ENCODE measurements around the gene TMEM165. TPM values are rescaled to one million over a fixed set of nuclear protein-coding genes. Genes with fewer than 3 reads are reported as not detected.
A peak's percentile ranks its signal among the peaks of the same experiment; 100 is the strongest.

Gene TMEM165
- total and polyA plus RNA-seq, 2 of the 4 experiments (the other 2 are of a cell fraction), result 49.6 to 83.0 TPM

DNA sequence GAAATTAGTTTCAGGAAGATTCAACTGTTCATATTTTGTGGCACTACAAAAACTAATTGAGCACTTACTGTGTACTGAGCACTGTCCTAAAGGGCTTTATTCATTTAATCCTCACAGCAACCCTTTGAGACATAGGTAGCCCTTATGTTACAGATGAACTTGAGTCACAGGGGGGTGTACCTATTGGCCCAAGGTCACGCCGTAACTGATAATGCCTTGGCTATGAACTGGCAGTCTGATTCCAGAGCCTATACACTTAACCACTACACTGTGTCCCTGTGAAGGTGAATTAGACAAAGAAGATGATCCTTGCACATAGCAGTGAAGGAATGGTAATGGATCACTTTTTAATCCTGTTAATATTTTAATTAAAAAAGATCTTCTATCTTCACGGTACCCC, 12.0 kb downstream of the TMEM165 start:
- Histone ChIP-seq H2BK120ac (ENCODE audit: low read depth, low read length) (no peak overlapping the region), H4K91ac (ENCODE audit: insufficient read depth, low read depth, low read length) (no peak overlapping the region), H3K36me3 (ENCODE audit: control insufficient read depth, insufficient read depth, low read length) (peaks cover 20% of the 10 kb centered on the region), H3K9me3 (ENCODE audit: control insufficient read depth, insufficient read depth, low read length) (no peaks in the 10 kb centered on the region), H3K4ac (ENCODE audit: low read depth, low read length) (no peak overlapping the region), H4K20me1 (ENCODE audit: insufficient read depth, low read length) (peaks cover 86% of the 10 kb centered on the region), H3K56ac (ENCODE audit: extremely low read depth, insufficient read depth, low read length) (no peak overlapping the region), H3K23ac (ENCODE audit: low read depth, low read length) (peak overlapping the region; percentile 37; the same call in 1 of the 2 replicates), H2BK15ac (ENCODE audit: low read depth, low read length) (no peak overlapping the region), H3K9ac (ENCODE audit: low read depth, low read length) (no peak overlapping the region), H4K5ac (ENCODE audit: low read depth, low read length) (no peak overlapping the region), H3K4me2 (ENCODE audit: low read depth, low read length) (no peak overlapping the region; the same call in 1 of the 2 replicates), H2BK20ac (ENCODE audit: low read depth, low read length) (no peak overlapping the region), H2AK5ac (ENCODE audit: low read depth, low read length) (no peak overlapping the region), H3K18ac (ENCODE audit: low read depth, low read length) (no peak overlapping the region), H2BK5ac (ENCODE audit: low read depth, low read length, poor library complexity, severe bottlenecking) (no peak overlapping the region), H3K79me1 (ENCODE audit: low read depth in 1 of 2, low read length in 2 of 2) (peaks cover 11 to 71% of the 10 kb centered on the region in 2 experiments; a peak in 3 of 4 replicates), H3K4me1 (ENCODE audit: control insufficient read depth, insufficient read depth, low read length) (peaks cover 8% of the 10 kb centered on the region), H2AK9ac (replicated peaks; ENCODE audit: low read depth, low read length, poor library complexity) (no peak overlapping the region), H3K9me1 (ENCODE audit: insufficient read depth, low read length) (peaks cover 15% of the 10 kb centered on the region; the same call in 1 of the 2 replicates), H3K27me3 (ENCODE audit: control insufficient read depth, insufficient read depth, low read length) (no peaks in the 10 kb centered on the region), H4K8ac (ENCODE audit: low read depth in 2 of 2, low read length in 2 of 2) (no peak overlapping the region), H3K4me3 (ENCODE audit: insufficient read depth, low read depth, low read length) (no peak overlapping the region), H2AFZ (replicated peaks; ENCODE audit: low read length, poor library complexity) (no peak overlapping the region), H3K27ac (ENCODE audit: insufficient read depth, low read length) (no peak overlapping the region), H3K14ac (replicated peaks; ENCODE audit: low read depth, low read length) (no peak overlapping the region)
- POLR2A ChIA-PET (ENCODE audit: unreplicated experiment), result no interaction called here
- CTCF ChIA-PET, result interaction anchor here (0.6 kb wide), 1 partner anchor 27 kb away, joined by 3 read pairs; no protein-coding TSS in a partner anchor
- no peak for DNase-seq
- TF ChIP-seq CTCF (conservative IDR thresholded peaks at IDR 0.05; ENCODE audit: low read depth, low read length) (no peak), CEBPB (IDR thresholded peaks at IDR 0.05; ENCODE audit: low read depth, low read length) (no peak), RAD21 (IDR thresholded peaks at IDR 0.05; ENCODE audit: low read length) (no peak), RFX5 (IDR thresholded peaks at IDR 0.05; ENCODE audit: low read depth, low read length) (no peak)
- in situ Hi-C loops (cut with MboI; ENCODE audit: low sequenced_read_pairs) (loop anchor here (25.0 kb wide), 1 partner anchor 455 kb away; the partner anchor contains the start of gene EXOC1), intact Hi-C loops (cut with micrococcal nuclease) (no loop called here), dilution Hi-C loops (cut with HindIII; ENCODE audit: low sequenced_read_pairs, unreplicated experiment) (no loop called here)
- no CpG with 5 or more reads among the region's 3 CpGs for WGBS, 2 experiments (ENCODE audit: extremely low coverage in 2 of 2, insufficient read length in 1 of 2)
- no peak for ATAC-seq (ENCODE audit: low read depth)
- BruUV-seq (replicated peaks), result no TSS peak
